Skeletal muscle cell (primary cell): ENCODE measurements around the gene SEC14L1.

ENCODE experiments used
- DNase-seq: peaks from one replicate; pipeline ENCODE4 v3.0.0-alpha.2; 2010; ENCODE audit warnings: low read depth
- H3K4me3 ChIP-seq: 2 replicates; pipeline ENCODE4 v1.5.1; 2011; ENCODE audit warnings: low read depth, mild to moderate bottlenecking, control low read depth, low read length, moderate library complexity

Gene SEC14L1

DNA sequence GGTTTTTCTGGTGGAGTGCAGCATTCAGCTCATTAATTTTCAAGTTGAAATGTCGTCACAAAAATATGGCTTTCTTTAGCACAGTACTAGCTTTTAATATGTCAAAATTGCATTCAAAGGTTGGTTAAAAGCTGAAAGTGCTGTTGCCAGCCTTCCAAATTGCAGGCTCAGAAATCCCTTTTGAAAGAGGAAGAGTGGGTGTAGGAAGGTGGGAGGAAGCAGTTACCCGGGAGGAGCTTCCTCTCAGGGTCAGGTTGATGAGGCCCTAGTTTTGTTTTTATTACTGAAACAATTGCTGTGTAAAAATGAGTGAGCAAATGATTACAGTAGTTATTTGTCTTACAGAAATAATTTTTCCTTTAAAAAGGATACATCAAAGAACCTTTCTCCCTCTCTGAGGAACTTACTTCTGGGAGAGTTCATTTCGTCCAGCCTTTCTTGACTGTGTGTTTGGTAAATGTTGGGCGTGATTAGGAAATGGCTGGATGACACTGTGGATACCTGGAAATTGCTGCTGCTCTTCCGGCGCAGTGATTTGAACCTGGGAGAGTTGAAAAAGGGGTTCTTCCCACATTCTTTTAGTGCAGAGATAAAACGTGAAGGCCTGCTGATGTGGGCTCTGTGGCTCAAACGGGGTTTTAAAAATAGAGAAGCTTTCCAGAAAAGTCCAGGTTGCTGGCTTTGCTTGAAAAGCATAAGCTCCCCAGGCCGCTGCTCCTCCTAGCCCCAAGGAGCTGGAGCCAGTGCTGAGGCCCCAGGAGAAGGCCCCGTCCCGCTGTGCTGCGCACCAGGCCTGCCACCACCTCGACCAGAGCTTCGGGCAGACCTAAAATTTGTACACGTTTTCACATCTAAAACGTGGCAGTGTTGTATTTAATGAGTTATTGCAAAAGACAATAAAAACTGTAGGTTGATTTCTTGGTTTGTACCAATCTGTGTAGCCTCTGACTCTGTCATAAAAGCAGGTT is 41.7 kb downstream of the SEC14L1 start:
- DNase-seq, result no peak
- H3K4me3 ChIP-seq, result no peak overlapping the region

DNA sequence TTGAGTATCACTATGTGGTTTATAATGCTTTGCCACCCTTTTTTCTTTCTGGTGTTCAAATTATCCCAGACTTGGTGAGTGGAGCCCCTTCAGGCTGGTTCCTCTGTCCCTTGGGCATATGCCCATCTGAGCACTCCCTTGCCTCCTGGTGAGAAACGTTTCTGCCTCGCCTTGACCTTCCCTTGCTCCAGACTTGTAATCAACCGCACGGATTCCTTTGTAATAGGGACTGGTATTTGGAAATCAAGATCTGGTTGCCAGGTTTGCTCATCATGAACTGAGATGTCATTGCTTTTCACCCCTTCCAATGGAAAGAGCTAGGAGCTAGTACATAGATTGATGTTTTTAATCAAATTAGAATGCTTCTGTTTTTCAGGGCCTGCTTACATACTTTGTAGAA is 43.7 kb downstream of the SEC14L1 start:
- DNase-seq, result no peak
- no peak overlapping the region for H3K4me3 ChIP-seq

DNA sequence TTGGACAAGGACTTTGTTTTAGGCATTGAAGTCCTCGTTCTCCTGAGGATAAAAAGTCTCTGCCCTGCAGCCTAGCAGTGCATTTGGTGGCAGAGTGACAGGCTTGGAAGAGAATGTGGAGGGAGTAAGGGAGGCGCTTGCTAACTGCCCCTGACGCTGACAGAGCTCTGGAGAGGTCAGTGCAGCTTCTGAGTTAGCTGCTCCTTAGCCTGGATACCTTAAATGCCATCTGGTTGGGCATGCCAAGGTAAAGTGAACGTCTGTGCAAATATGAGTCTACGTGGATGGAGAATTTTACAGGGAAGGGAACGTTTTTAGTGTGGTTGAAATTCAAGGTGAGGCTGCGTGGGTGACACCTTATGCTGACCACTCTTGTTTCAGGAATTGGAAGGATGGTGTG is 44.4 kb downstream of the SEC14L1 start:
- no peak for DNase-seq
- H3K4me3 ChIP-seq, result no peak overlapping the region

DNA sequence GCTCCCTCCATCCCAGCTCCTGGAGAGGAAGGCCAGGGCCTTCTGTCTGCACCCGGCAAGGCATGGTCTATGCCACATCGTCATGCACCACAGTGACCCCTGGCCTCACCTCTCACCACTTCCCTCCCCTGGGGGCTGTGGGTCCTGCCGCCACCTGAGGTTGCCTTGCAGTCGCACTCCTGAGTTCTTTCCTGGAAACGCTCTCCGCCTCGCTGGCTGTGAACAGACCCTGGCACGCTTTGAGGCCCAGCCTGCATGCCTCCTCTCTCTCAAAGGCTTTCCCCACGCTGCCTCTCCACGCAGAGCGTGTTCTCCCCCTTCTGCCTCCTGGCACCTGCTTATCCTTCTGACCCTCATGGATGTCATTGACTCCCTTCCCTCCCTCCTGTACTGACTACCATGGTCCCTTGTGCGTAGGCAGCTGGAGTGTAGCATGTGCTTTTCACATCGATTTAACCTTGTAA is 45.4 kb downstream of the SEC14L1 start:
- DNase-seq, result no peak
- no peak overlapping the region for H3K4me3 ChIP-seq

DNA sequence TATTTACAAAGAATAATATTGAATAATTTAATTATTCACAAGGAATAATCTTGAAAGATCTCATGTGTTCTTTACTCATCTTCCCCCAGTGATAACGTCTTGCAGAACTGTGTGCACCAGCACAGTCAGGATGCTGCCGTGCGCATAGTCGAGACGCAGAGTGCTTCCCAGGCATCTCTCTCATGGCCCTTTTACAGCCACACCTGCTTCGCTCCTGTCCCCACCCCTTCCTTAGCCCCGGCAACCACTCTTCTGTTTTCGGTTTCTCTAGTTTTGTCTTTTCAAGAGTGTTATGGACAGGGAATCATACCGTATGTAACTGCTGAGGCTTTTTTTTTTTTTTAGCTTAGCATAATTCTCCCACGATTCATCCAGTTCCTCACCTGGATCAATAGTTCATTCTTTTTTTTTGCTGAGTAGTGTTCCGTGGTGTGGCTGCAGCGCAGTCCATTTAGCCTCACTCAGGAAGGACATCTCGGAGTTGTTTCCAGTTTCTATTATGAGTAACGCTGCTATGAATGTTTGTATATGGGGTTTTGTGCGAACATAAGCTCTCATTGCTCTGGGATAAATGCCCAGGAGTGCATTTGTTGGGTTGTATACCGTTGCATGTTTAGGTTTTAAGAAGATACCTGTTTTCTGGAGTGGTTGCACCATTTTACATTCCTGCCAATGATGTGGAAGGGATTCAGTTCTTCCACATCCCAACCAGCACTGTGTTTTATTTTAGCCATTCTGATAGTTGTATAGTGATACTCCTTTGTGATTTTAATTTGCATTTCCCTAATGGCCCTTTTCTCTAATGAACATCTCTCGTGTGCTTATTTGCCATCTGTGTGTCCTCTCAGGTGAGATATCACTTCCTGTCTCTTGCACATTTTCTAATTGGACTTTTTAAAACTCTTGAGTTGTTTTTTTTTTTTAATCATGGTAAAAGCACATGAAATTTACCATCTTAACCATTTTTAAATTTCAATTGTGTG is 47.6 kb downstream of the SEC14L1 start:
- no peak overlapping the region for H3K4me3 ChIP-seq
- DNase-seq, result no peak

DNA sequence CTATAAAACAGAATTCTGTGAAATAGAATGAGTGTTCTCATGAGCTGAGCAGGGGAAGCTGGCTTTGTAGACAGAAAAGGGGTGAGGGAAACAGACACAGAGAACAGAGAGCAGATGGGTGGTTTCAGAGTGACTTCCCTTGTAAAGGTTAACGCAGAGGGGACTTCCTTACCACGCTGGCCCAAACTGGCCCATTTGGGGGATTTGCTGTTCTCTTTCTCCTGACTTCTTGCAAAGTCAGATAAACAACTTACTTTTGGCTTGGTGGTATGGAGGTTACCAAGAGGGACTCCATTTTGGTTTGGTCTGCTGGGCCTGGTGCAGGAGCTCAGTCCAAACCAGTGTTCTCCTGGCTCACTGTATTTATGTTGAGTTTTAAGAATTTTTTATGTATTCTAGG is 48.4 kb downstream of the SEC14L1 start:
- H3K4me3 ChIP-seq, result no peak overlapping the region

DNA sequence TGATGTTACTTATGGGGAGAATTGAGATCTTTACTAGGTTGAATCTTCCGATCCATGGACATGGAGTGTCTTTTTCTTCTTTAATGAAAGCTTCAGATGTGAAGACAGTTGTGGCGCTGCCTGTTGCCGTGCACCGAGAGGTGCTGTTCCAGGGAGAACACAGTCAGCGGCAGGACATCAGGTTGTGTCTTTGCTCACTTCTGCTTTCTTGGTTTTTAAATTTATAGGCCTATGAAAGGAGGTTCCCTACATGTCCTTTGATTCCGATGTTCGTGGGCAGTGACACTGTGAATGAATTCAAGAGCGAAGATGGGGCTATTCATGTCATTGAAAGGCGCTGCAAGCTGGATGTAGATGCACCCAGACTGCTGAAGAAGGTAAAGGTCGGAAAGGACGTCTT is 49.8 kb downstream of the SEC14L1 start:
- H3K4me3 ChIP-seq, result no peak overlapping the region
- DNase-seq, result no peak

More for the DNA sequence above, 48.4 kb downstream of the SEC14L1 start:
- no peak for DNase-seq

DNA sequence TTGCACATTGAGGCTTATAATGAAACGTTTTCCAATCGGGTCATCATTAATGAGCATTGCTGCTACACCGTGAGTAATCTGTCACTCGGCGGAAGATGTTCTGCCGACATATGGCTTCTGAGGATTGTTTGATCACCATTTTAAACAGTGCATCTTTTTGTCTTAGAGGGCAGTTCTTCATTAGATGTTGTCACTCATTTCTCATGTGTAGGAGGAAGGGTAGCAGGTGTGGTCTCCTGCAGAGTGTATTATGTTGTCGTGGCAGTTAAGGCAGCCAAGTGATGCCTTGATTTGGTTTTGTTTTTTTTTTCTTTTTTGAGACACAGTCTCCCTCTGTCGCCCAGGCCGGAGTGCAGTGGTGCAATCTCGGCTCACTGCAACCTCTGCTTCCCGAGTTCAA is 50.5 kb downstream of the SEC14L1 start:
- no peak overlapping the region for H3K4me3 ChIP-seq
- DNase-seq, result no peak

DNA sequence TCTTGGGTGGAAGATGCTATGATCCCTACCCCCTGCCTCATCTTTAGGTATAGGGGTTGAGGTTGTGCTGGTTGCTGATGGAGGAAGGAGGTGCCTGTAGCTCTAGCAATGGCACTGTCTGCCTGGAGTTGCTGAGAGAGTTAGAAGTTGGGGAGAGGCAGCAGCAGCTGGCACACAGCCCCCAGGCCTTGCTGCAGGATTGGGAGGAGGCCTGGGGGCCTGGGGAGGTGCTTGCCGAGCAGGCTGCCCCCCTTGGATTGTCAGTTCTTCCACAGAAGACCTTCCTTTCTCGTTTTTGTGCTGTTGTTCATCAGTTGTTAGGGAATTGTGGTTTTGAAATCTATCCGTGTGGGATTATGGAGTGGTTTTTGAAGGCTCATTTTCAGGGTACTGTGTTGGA is 52.9 kb downstream of the SEC14L1 start:
- no peak overlapping the region for H3K4me3 ChIP-seq

DNA sequence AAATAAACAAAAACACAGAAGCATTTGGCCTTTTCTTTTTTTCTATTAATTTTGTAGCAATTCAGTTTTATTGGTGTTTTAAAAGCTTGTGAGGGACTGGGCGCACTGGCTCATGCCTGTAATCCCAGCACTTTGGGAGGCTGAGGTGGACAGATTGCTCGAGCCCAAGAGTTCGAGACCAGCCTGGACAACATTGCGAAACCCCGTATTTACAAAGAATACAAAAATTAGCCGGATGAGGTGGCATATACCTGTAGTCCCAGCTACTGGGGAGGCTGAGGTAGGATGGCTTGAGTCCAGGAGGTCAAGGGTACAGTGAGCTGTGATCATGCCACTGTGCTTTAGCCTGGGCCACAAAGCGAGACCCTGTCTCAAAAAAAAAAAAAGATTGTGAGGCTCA is 53.4 kb downstream of the SEC14L1 start:
- no peak for DNase-seq
- H3K4me3 ChIP-seq, result no peak overlapping the region

More for the DNA sequence above, 52.9 kb downstream of the SEC14L1 start:
- no peak for DNase-seq

DNA sequence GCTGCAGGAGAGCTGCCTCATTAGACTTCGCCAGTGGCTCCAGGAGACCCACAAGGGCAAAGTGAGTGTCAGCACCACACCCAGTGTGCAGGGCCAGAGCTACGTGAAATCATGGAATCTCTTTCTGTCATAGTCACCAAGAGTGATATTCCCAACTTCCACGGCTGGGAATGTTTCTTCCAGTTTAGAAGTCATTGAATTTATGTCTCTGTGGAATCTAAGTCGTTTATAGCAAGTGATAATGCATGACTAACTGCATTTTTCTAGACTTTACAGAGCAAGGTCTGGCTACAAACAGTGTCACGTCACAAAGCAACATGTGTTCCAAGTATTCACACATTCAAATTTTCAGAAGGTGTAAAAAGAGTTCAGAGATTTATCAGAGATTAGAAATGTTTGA is 55.5 kb downstream of the SEC14L1 start:
- DNase-seq, result no peak
- no peak overlapping the region for H3K4me3 ChIP-seq

DNA sequence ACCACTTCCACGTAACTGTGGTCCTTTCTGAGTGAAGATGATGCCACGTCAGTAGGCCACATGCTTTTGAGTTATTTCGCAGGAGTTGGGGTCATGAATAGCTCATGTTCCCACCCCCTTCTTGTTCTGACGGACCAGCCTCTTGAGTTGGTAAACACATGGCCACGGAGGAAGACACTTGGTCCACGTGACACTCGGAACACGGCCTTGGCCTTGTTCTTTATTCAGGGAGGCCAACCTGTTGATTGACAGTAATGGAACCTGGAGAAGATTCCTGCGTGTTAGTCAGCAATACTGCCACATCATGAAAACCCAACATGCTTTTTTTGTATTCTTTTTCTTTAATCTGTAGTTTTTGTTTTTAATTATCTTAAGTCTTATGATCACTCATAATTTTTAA is 56.3 kb downstream of the SEC14L1 start:
- DNase-seq, result no peak
- no peak overlapping the region for H3K4me3 ChIP-seq

DNA sequence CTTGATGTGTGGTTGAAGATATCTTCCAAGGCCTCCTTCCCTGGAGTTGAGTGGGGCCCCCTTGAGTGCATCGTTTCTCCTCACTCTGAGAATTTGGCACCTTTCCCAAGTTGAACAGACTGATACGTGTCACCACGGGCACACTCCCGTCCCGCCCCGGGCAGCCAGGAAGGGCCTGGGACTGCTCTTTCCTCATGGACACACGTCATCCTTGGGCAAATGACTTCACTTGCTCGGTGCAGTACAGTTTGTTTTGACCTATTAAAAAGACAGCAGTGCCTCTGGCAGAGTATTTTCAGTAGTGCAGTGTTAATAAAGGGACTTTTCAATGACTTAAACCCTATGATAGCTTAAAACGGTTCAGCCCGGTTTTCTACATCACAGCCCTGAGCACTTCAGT is 59.9 kb downstream of the SEC14L1 start:
- no peak for DNase-seq
- H3K4me3 ChIP-seq, result no peak overlapping the region

DNA sequence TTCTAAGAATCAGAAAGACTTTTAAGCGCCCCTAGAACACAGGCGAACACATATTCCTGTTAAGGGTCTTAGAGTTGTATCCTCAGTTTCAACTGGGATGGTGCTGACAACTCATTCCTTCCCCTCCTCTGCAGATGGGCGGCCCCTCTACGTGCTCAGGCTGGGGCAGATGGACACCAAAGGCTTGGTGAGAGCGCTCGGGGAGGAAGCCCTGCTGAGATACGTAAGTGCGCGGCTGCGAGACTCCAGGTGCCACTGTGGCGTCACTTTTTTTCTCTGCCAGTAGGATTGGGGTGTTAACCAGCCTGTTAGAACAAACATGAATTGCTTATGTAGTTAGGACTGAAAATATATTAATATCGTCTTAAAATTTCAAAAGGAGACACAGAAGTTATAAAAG is 62.7 kb downstream of the SEC14L1 start:
- DNase-seq, result no peak
- H3K4me3 ChIP-seq, result no peak overlapping the region

DNA sequence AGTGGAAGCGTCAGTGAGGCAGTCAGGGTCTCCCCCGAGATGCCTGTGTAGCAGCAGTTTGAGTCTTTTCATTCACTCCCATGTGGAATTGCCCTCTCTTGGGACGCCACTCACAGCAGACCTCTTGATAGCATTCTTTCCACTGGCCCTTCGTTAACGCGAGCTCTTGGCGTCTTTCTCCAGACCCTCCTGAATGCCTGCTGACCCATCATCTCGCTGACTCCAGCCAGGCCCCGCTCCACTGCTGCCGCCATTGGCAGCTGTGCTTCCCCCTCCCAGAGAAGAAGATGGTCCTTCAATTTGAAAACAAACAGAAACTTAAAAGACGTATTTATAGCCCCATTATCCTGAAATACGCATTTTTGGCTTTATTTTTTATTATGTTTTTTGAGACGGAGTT is 63.1 kb downstream of the SEC14L1 start:
- H3K4me3 ChIP-seq, result no peak overlapping the region
- no peak for DNase-seq

DNA sequence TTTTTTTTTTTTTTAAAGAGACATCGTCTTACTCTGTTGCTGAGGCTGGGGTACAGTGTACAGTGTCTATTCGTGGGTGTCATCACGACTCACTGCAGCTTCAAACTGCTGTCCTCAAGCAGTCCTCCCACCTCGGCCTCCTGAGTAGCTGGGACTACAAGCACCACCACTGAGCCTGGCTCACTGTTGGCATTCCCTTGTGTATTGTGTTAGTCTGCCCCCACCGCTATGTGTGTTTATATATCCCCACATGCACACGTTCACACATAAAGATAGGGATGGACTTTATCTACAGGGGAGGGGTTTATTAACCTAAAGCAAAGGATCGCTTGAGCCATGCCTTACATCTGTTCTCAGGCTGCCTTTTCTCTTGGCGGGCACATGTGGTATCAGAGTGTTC is 63.8 kb downstream of the SEC14L1 start:
- no peak overlapping the region for H3K4me3 ChIP-seq
- no peak for DNase-seq

DNA sequence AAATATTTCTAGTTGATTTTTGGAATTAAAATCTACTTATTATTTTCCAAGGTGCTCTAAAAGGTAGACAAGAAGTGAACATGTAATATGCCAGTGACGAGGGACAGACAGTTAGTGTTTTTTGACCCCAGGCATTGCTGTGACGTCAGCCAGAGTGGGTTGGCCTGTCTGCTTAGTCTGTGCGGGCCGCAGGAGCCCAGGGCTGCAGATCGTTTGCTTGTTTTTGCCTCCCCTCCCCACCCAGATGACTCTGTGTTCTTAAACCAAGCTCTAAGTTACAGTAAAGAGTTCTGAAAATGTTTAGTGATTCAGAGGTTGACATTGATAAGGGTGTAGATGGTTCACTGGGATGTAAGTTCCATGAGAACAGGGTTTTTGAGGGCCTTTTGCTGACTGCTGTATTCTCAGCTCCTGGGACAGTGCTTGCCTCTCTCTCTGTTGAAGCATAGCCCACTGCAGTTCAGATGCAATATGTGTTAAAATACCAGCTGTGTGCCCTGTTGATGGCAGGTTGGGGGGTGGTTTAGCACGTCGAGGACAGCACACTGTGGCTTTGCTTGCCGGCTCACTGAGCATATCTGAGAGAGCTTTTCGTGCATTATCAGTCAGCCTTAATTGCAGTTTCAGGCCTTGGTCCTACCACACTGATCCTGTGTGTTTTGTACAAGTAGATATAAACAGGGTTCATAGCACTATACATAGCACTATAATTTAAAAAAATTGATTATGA is 64.8 kb downstream of the SEC14L1 start:
- H3K4me3 ChIP-seq, result no peak overlapping the region
- no peak for DNase-seq

DNA sequence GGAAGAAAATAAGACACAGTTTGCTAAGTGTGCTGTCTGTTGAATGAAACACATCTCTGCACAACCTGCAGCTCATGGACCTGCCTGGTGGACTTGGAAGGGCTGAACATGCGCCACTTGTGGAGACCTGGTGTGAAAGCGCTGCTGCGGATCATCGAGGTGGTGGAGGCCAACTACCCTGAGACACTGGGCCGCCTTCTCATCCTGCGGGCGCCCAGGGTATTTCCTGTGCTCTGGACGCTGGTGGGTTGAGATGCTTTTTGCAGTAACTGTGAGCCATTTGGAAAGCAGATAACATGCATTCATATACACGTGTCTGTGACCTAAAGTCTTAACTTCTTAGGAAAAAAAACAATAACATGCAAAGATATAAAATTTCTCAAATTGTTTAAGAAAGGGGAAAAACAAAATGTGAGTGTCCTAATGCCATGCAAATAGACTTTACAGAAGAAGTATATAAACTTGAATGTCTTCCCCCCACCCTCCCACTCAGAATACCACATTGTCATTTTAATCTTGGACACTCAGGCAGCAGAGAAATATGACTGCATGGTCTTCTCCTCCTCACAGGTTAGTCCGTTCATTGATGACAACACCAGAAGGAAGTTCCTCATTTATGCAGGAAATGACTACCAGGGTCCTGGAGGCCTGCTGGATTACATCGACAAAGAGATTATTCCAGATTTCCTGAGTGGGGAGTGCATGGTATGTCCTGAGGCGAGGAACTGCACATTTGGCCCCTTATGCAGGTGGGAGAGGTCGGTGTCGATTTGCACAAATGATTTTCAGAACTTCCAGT is 65.6 kb downstream of the SEC14L1 start:
- no peak for DNase-seq
- no peak overlapping the region for H3K4me3 ChIP-seq
